Endodermal cell (in vitro differentiated cells): ENCODE results near the gene ACSM2B. TPM values are rescaled to one million over a fixed set of nuclear protein-coding genes. Genes with fewer than 3 reads are reported as not detected.

Experiments used
- DNase-seq: peaks from one replicate; pipeline ENCODE4 v3.0.0-alpha.2; 2017
- H3K27ac ChIP-seq: 2 replicates; pipeline ENCODE4 v1.5.1; 2013; ENCODE audit warnings: mild to moderate bottlenecking, low read depth, low read length, moderate library complexity
- H3K27me3 ChIP-seq: 2 replicates; pipeline ENCODE4 v1.6.1; 2013; ENCODE audit warnings: mild to moderate bottlenecking, low read length, moderate library complexity; ENCODE audit not compliant: insufficient read depth, control insufficient read depth, poor library complexity, severe bottlenecking
- H3K36me3 ChIP-seq: 2 replicates; pipeline ENCODE4 v1.7.0; 2013; ENCODE audit warnings: mild to moderate bottlenecking, low read length, moderate library complexity; ENCODE audit not compliant: control insufficient read depth, insufficient read depth
- H3K4me1 ChIP-seq: one replicate; pipeline ENCODE4 v1.7.0; 2013; ENCODE audit warnings: low read length; ENCODE audit not compliant: control insufficient read depth, insufficient read depth
- H3K4me3 ChIP-seq: 2 replicates; pipeline ENCODE4 v1.5.1; 2013; ENCODE audit warnings: mild to moderate bottlenecking, low read length, moderate library complexity
- H3K9ac ChIP-seq: 2 replicates; pipeline ENCODE4 v1.6.1; 2013; ENCODE audit warnings: mild to moderate bottlenecking, low read length, moderate library complexity; ENCODE audit not compliant: poor library complexity, severe bottlenecking; ENCODE audit errors: extremely low read depth
- H3K9me3 ChIP-seq: 2 replicates; pipeline ENCODE4 v1.6.1; 2013; ENCODE audit warnings: mild to moderate bottlenecking, low read length, moderate library complexity; ENCODE audit not compliant: control insufficient read depth
- H3K27ac Mint-ChIP-seq: 2 replicates; pipeline ENCODE4 v1.8.0; 2020; ENCODE audit warnings: mixed read lengths
- H3K27me3 Mint-ChIP-seq: 2 replicates; pipeline ENCODE4 v1.8.0; 2021; ENCODE audit warnings: mild to moderate bottlenecking, mixed read lengths; ENCODE audit not compliant: insufficient read depth
- H3K36me3 Mint-ChIP-seq: 2 replicates; pipeline ENCODE4 v1.8.0; 2020; ENCODE audit warnings: low read depth, mixed read lengths
- H3K4me1 Mint-ChIP-seq: 2 replicates; pipeline ENCODE4 v1.8.0; 2020; ENCODE audit warnings: mixed read lengths
- H3K4me3 Mint-ChIP-seq: 2 replicates; pipeline ENCODE4 v1.8.0; 2020; ENCODE audit warnings: mild to moderate bottlenecking, moderate library complexity, mixed read lengths
- H3K9me3 Mint-ChIP-seq: 2 replicates; pipeline ENCODE4 v1.8.0; 2020; ENCODE audit warnings: mild to moderate bottlenecking, mixed read lengths
- WGBS, 2 experiments: methylation state at CpG; one replicate each; pipeline versions ENCODE4 v1.1.5 to v1.1.7; 2013; ENCODE audit warnings: missing lambda C conversion rate in 2 of 2, mixed read lengths in 1 of 2; ENCODE audit not compliant: insufficient coverage in 1 of 2, insufficient read length in 1 of 2; 5-methylcytosine and 5-hydroxymethylcytosine counted together
- total RNA-seq, 2 donors: library from RNA; stranded (reverse); fragmentation: NEBNext Ultra II Directional in 1 of 2; extraction: Animal tissue kit (Norgen Biotek cat#: 25700) in 1 of 2; gene quantifications; 2 replicates in 1 of 2; 3 replicates in 1 of 2; pipeline ENCODE4 v1.2.1, GENCODE V29; 2021
- TF ChIP-seq, protein P1 (sequence below): fragments of 200-600 bp; sonication (generic); conservative IDR thresholded peaks from 2 replicates; pipeline ENCODE4 v1.5.0; 2021; ENCODE audit warnings: antibody characterized with exemption, mild to moderate bottlenecking

The ACSM2B gene
- total RNA-seq, 2 donors from 2014 or later = not detected

DNA sequence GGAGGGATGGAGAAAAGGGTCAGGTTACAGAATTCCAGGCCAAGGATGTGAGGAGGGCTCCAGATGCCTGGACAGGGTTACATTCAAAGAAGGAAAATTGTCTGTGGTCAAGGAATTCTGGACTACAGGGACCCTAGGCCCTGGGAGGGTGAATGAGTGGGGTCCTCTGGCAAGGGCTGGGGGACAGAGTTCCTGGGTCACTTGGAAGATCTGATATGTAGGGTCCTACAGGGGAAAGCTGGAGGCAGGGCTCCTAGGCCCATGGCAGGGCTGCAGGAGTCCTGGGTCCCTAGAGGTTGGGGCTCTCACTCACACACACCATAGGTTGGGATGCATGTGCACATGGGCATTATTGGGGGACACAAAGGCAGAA is 46.3 kb upstream of the ACSM2B start:
- Mint-ChIP-seq H3K27me3 (no peaks in the 10 kb centered on the region), H3K27ac (no peak overlapping the region), H3K36me3 (no peaks in the 10 kb centered on the region), H3K9me3 (no peaks in the 10 kb centered on the region), H3K4me1 (peaks cover 3% of the 10 kb centered on the region), H3K4me3 (no peak overlapping the region)
- Histone ChIP-seq H3K4me1 (no peaks in the 10 kb centered on the region), H3K9me3 (no peaks in the 10 kb centered on the region), H3K36me3 (no peaks in the 10 kb centered on the region), H3K4me3 (no peak overlapping the region), H3K27ac (no peak overlapping the region), H3K27me3 (no peaks in the 10 kb centered on the region), H3K9ac (no peak overlapping the region)
- TF ChIP-seq, protein P1, sequence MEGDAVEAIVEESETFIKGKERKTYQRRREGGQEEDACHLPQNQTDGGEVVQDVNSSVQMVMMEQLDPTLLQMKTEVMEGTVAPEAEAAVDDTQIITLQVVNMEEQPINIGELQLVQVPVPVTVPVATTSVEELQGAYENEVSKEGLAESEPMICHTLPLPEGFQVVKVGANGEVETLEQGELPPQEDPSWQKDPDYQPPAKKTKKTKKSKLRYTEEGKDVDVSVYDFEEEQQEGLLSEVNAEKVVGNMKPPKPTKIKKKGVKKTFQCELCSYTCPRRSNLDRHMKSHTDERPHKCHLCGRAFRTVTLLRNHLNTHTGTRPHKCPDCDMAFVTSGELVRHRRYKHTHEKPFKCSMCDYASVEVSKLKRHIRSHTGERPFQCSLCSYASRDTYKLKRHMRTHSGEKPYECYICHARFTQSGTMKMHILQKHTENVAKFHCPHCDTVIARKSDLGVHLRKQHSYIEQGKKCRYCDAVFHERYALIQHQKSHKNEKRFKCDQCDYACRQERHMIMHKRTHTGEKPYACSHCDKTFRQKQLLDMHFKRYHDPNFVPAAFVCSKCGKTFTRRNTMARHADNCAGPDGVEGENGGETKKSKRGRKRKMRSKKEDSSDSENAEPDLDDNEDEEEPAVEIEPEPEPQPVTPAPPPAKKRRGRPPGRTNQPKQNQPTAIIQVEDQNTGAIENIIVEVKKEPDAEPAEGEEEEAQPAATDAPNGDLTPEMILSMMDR = no peak
- no peak for DNase-seq

DNA sequence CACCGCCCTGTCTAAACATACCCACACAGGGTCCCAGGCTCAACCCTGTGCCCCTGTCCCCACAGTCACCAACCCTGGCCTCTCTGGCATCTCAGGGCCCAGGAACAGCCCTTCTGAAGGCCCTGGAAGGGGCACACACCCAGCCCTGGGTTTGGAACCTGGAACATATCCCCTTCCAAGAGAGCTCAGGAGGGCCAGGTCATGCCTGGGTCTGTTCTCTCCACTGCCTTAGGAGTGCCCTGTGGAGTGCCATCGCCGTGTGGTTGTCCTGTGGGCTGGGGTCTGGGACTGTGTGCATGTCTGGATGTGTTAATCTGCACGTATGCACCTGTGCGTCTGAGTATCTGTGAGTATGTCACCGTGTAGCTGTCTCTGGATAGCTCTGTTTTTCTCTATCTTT is 45.2 kb upstream of the ACSM2B start:
- Histone ChIP-seq H3K27ac (no peak overlapping the region), H3K4me1 (no peaks in the 10 kb centered on the region), H3K27me3 (no peaks in the 10 kb centered on the region), H3K9me3 (no peaks in the 10 kb centered on the region), H3K36me3 (no peaks in the 10 kb centered on the region), H3K4me3 (no peak overlapping the region), H3K9ac (no peak overlapping the region)
- no peaks in the 10 kb centered on the region for H3K27me3 Mint-ChIP-seq
- no peaks in the 10 kb centered on the region for H3K36me3 Mint-ChIP-seq
- peaks cover 3% of the 10 kb centered on the region for H3K4me1 Mint-ChIP-seq
- TF ChIP-seq, protein P1 = no peak
- H3K27ac Mint-ChIP-seq = no peak overlapping the region
- no peak overlapping the region for H3K4me3 Mint-ChIP-seq
- no peaks in the 10 kb centered on the region for H3K9me3 Mint-ChIP-seq
- no peak for DNase-seq
- 91 to 98% methylated on average over 6 of the region's 6 CpGs for WGBS, 2 experiments

DNA sequence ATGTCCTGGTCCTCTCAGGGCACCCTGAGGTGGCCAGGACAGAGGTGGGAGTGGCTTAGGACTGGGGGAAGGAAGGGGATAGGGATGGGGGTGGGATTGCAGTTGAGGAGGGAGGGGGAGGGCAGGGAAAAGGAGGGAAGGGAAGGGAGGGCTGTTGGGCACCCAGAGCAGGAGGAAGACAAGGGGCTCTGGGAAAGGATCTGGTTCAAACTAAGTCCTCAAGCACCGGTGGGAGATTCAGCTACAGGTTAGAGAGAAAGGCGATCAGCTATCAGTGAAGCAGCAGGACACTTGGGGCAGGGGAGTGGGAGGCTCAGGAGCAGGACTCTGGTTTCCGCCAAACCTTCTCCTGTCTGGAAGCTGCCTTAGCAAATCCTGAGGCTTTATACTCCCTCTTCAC is 44.6 kb upstream of the ACSM2B start:
- H3K27ac ChIP-seq = no peak overlapping the region
- no peak overlapping the region for H3K27ac Mint-ChIP-seq
- 88 to 89% methylated on average over 3 of the region's 3 CpGs for WGBS, 2 experiments

More for the DNA sequence above, 44.6 kb upstream of the ACSM2B start:
- no peaks in the 10 kb centered on the region for H3K36me3 Mint-ChIP-seq
- H3K27me3 Mint-ChIP-seq = no peaks in the 10 kb centered on the region
- Histone ChIP-seq H3K9me3 (no peaks in the 10 kb centered on the region), H3K9ac (no peak overlapping the region), H3K27me3 (no peaks in the 10 kb centered on the region), H3K4me1 (no peaks in the 10 kb centered on the region), H3K36me3 (no peaks in the 10 kb centered on the region), H3K4me3 (no peak overlapping the region)
- no peaks in the 10 kb centered on the region for H3K9me3 Mint-ChIP-seq
- no peak for DNase-seq
- H3K4me3 Mint-ChIP-seq = no peak overlapping the region
- peaks cover 3% of the 10 kb centered on the region for H3K4me1 Mint-ChIP-seq
- TF ChIP-seq, protein P1 = no peak
